ENCODE results near the gene XKR3.

Gene XKR3

GRCh38 chr22:16845465-16845864 lies 20.3 kb upstream of the XKR3 start:
- Histone ChIP-seq H3K14ac (ENCODE audit: low read length in 2 of 2) (no peak overlapping the region), H3K4ac (ENCODE audit: low read depth in 1 of 2, low read length in 2 of 2) (no peak overlapping the region), H4K91ac (ENCODE audit: low read length) (no peak overlapping the region), H3K4me3 (ENCODE audit: insufficient read depth in 1 of 2, low read depth in 1 of 2, low read length in 2 of 2) (no peak overlapping the region), H3K4me2 (ENCODE audit: low read length, poor library complexity, severe bottlenecking) (no peak overlapping the region), H3K27ac (ENCODE audit: low read length, poor library complexity, severe bottlenecking) (no peak overlapping the region), H2AK5ac (ENCODE audit: low read length, severe bottlenecking) (no peak overlapping the region), H3K9me3 (ENCODE audit: control insufficient read depth, low read length) (no peaks in the 10 kb centered on the region), H3K9ac (ENCODE audit: low read length) (no peak overlapping the region), H4K8ac (ENCODE audit: low read length) (no peak overlapping the region), H2BK12ac (ENCODE audit: low read length in 2 of 2) (no peak overlapping the region), H3K23ac (ENCODE audit: low read length in 2 of 2) (no peak overlapping the region), H3K18ac (ENCODE audit: low read depth in 1 of 2, low read length in 2 of 2) (no peak overlapping the region), H3K4me1 (ENCODE audit: control insufficient read depth, insufficient read depth, low read depth, low read length) (no peaks in the 10 kb centered on the region), H2BK15ac (ENCODE audit: low read depth, poor library complexity, severe bottlenecking) (no peak overlapping the region), H3K27me3 (ENCODE audit: control insufficient read depth in 1 of 2, insufficient read depth in 1 of 2, low read length in 2 of 2) (no peaks in the 10 kb centered on the region), H2BK5ac (ENCODE audit: low read depth, low read length, poor library complexity, severe bottlenecking) (no peak overlapping the region), H2AFZ (ENCODE audit: low read depth, low read length) (no peak overlapping the region), H3K36me3 (ENCODE audit: control insufficient read depth in 1 of 2, insufficient read depth in 2 of 2, low read depth in 1 of 2, low read length in 2 of 2) (no peaks in the 10 kb centered on the region), H3K79me1 (replicated peaks; ENCODE audit: low read length, poor library complexity, severe bottlenecking) (no peaks in the 10 kb centered on the region), H2BK120ac (ENCODE audit: low read depth, low read length) (no peak overlapping the region)
- WGBS, result 91% methylated on average over 5 of the region's 7 CpGs
- no peak for DNase-seq

- Histone ChIP-seq H2BK12ac (ENCODE audit: low read length in 2 of 2) (no peak overlapping the region), H2BK15ac (ENCODE audit: low read depth, poor library complexity, severe bottlenecking) (no peak overlapping the region), H3K36me3 (ENCODE audit: control insufficient read depth in 1 of 2, insufficient read depth in 2 of 2, low read depth in 1 of 2, low read length in 2 of 2) (no peaks in the 10 kb centered on the region), H2BK120ac (ENCODE audit: low read depth, low read length) (no peak overlapping the region), H3K9me3 (ENCODE audit: control insufficient read depth, low read length) (no peaks in the 10 kb centered on the region), H3K14ac (ENCODE audit: low read length in 2 of 2) (no peak overlapping the region), H3K23ac (ENCODE audit: low read length in 2 of 2) (no peak overlapping the region), H3K4ac (ENCODE audit: low read depth in 1 of 2, low read length in 2 of 2) (no peak overlapping the region), H3K4me2 (ENCODE audit: low read length, poor library complexity, severe bottlenecking) (no peak overlapping the region), H3K27ac (ENCODE audit: low read length, poor library complexity, severe bottlenecking) (no peak overlapping the region), H2BK5ac (ENCODE audit: low read depth, low read length, poor library complexity, severe bottlenecking) (no peak overlapping the region), H3K79me1 (replicated peaks; ENCODE audit: low read length, poor library complexity, severe bottlenecking) (no peaks in the 10 kb centered on the region), H2AFZ (ENCODE audit: low read depth, low read length) (no peak overlapping the region), H2AK5ac (ENCODE audit: low read length, severe bottlenecking) (no peak overlapping the region), H4K91ac (ENCODE audit: low read length) (no peak overlapping the region), H3K27me3 (ENCODE audit: control insufficient read depth in 1 of 2, insufficient read depth in 1 of 2, low read length in 2 of 2) (no peaks in the 10 kb centered on the region), H3K4me1 (ENCODE audit: control insufficient read depth, insufficient read depth, low read depth, low read length) (no peaks in the 10 kb centered on the region), H3K9ac (ENCODE audit: low read length) (no peak overlapping the region), H3K4me3 (ENCODE audit: insufficient read depth in 1 of 2, low read depth in 1 of 2, low read length in 2 of 2) (no peak overlapping the region), H4K8ac (ENCODE audit: low read length) (no peak overlapping the region), H3K18ac (ENCODE audit: low read depth in 1 of 2, low read length in 2 of 2) (no peak overlapping the region)
- whole genome bisulfite sequencing, result 81% methylated on average over 7 of the region's 7 CpGs
- DNase-seq, result no peak
Observed at GRCh38 chr22:16844529-16844928, 19.3 kb upstream of the XKR3 start.

GRCh38 chr22:16838073-16838472 lies 12.9 kb upstream of the XKR3 start:
- Histone ChIP-seq H3K18ac (ENCODE audit: low read depth in 1 of 2, low read length in 2 of 2) (no peak overlapping the region), H2AK5ac (ENCODE audit: low read length, severe bottlenecking) (no peak overlapping the region), H3K4ac (ENCODE audit: low read depth in 1 of 2, low read length in 2 of 2) (no peak overlapping the region), H2BK12ac (ENCODE audit: low read length in 2 of 2) (no peak overlapping the region), H3K4me2 (ENCODE audit: low read length, poor library complexity, severe bottlenecking) (no peak overlapping the region), H3K23ac (ENCODE audit: low read length in 2 of 2) (no peak overlapping the region), H3K9ac (ENCODE audit: low read length) (peak overlapping the region; percentile 59), H4K8ac (ENCODE audit: low read length) (no peak overlapping the region), H3K27ac (ENCODE audit: low read length, poor library complexity, severe bottlenecking) (no peak overlapping the region), H3K27me3 (ENCODE audit: control insufficient read depth in 1 of 2, insufficient read depth in 1 of 2, low read length in 2 of 2) (no peaks in the 10 kb centered on the region), H3K4me3 (ENCODE audit: insufficient read depth in 1 of 2, low read depth in 1 of 2, low read length in 2 of 2) (no peak overlapping the region), H2BK120ac (ENCODE audit: low read depth, low read length) (no peak overlapping the region), H3K14ac (ENCODE audit: low read length in 2 of 2) (no peak overlapping the region), H3K79me1 (replicated peaks; ENCODE audit: low read length, poor library complexity, severe bottlenecking) (no peaks in the 10 kb centered on the region), H4K91ac (ENCODE audit: low read length) (no peak overlapping the region), H2AFZ (ENCODE audit: low read depth, low read length) (no peak overlapping the region), H3K4me1 (ENCODE audit: control insufficient read depth, insufficient read depth, low read depth, low read length) (no peaks in the 10 kb centered on the region), H3K36me3 (ENCODE audit: control insufficient read depth in 1 of 2, insufficient read depth in 2 of 2, low read depth in 1 of 2, low read length in 2 of 2) (no peaks in the 10 kb centered on the region), H3K9me3 (ENCODE audit: control insufficient read depth, low read length) (no peaks in the 10 kb centered on the region), H2BK5ac (ENCODE audit: low read depth, low read length, poor library complexity, severe bottlenecking) (no peak overlapping the region), H2BK15ac (ENCODE audit: low read depth, poor library complexity, severe bottlenecking) (no peak overlapping the region)
- no peak for DNase-seq
- WGBS, result 78% methylated on average over 1 of the region's 3 CpGs

- Histone ChIP-seq H3K18ac (ENCODE audit: low read depth in 1 of 2, low read length in 2 of 2) (no peak overlapping the region), H3K27ac (ENCODE audit: low read length, poor library complexity, severe bottlenecking) (no peak overlapping the region), H2AFZ (ENCODE audit: low read depth, low read length) (no peak overlapping the region), H3K23ac (ENCODE audit: low read length in 2 of 2) (no peak overlapping the region), H3K9me3 (ENCODE audit: control insufficient read depth, low read length) (no peaks in the 10 kb centered on the region), H3K4ac (ENCODE audit: low read depth in 1 of 2, low read length in 2 of 2) (no peak overlapping the region), H2BK15ac (ENCODE audit: low read depth, poor library complexity, severe bottlenecking) (no peak overlapping the region), H2BK12ac (ENCODE audit: low read length in 2 of 2) (no peak overlapping the region), H3K4me1 (ENCODE audit: control insufficient read depth, insufficient read depth, low read depth, low read length) (no peaks in the 10 kb centered on the region), H3K4me2 (ENCODE audit: low read length, poor library complexity, severe bottlenecking) (no peak overlapping the region), H3K79me1 (replicated peaks; ENCODE audit: low read length, poor library complexity, severe bottlenecking) (no peaks in the 10 kb centered on the region), H3K14ac (ENCODE audit: low read length in 2 of 2) (no peak overlapping the region), H3K27me3 (ENCODE audit: control insufficient read depth in 1 of 2, insufficient read depth in 1 of 2, low read length in 2 of 2) (no peaks in the 10 kb centered on the region), H2BK120ac (ENCODE audit: low read depth, low read length) (no peak overlapping the region), H2BK5ac (ENCODE audit: low read depth, low read length, poor library complexity, severe bottlenecking) (no peak overlapping the region), H4K8ac (ENCODE audit: low read length) (no peak overlapping the region), H4K91ac (ENCODE audit: low read length) (no peak overlapping the region), H3K9ac (ENCODE audit: low read length) (no peak overlapping the region), H2AK5ac (ENCODE audit: low read length, severe bottlenecking) (no peak overlapping the region), H3K36me3 (ENCODE audit: control insufficient read depth in 1 of 2, insufficient read depth in 2 of 2, low read depth in 1 of 2, low read length in 2 of 2) (no peaks in the 10 kb centered on the region), H3K4me3 (ENCODE audit: insufficient read depth in 1 of 2, low read depth in 1 of 2, low read length in 2 of 2) (no peak overlapping the region)
- no peak for DNase-seq
- WGBS, result no CpG with 5 or more reads among the region's 1 CpG
Observed at GRCh38 chr22:16834971-16835370, 9.8 kb upstream of the XKR3 start.
